Measurements from ENCODE around the gene LIMS2. TPM values are rescaled to one million over a fixed set of nuclear protein-coding genes. Genes with fewer than 3 reads are reported as not detected.

LIMS2 gene
- polyA plus RNA-seq, 1 experiment = 46.1 TPM

DNA sequence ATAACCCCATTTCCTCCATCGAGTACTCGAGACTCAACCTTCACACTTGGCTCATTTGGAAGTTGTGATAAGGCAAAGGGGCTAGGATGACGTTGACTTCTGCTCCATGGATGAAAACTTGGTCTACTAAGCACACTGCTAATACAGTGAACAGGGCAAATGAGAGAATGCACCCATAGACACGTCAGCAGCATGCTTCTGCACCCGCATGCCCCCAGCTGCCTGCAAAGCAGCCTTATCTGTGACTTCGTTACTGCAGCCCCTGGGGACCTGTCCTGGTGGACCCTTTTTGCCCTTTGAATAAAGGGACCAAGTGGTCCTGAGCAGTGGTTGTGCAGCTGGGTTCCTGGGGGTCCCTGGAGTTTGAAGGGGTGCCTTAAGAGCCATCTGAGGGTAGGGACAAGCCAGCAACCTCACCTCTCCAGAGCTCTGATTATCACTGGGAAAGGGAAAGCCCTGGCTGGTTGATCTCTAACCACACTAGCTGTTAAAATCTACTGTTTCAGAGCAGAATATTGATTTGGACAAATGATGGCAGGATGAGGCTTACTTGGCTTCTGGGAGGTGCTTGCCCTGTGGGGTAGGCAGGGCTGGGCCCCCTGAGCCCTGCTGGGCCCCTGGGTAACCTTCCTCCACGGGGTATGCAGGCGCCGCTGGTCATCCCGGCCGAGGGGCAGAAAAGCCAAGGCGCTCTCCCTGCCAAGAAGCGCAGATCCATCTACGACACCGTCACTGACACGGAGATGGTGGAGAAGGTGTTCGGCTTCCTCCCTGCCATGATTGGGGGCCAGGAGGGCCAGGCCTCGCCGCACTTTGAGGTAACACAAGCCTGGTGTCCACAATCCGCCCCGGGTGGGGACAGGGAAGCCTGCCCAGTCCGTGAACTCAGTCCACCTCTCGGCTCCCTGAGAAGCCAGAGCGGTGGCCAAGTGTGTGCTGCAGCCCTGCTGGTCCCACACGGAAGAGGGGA is 67.0 kb downstream of the LIMS2 start:
- ChIA-PET POLR2A (no interaction called here), CTCF (interaction anchor here (7.1 kb wide), 1 partner anchor 17 kb away, joined by 37 read pairs; no protein-coding TSS in a partner anchor)
- Histone ChIP-seq H3K4me3 (ENCODE audit: low read depth, low read length) (no peak overlapping the region), H3K27me3 (ENCODE audit: control insufficient read depth, insufficient read depth, low read length) (no peaks in the 10 kb centered on the region), H3K36me3 (ENCODE audit: control insufficient read depth, insufficient read depth, low read length) (no peaks in the 10 kb centered on the region)
- no peak for DNase-seq (ENCODE audit: low read depth)
- TF ChIP-seq CTCF (IDR thresholded peaks at IDR 0.05; ENCODE audit: insufficient read depth, low read depth, low read length) = no peak

- H3K4me3 ChIP-seq (ENCODE audit: low read depth, low read length) = no peak overlapping the region
- no peak for TF ChIP-seq CTCF (IDR thresholded peaks at IDR 0.05; ENCODE audit: insufficient read depth, low read depth, low read length)
- H3K27me3 ChIP-seq (ENCODE audit: control insufficient read depth, insufficient read depth, low read length) = no peaks in the 10 kb centered on the region
- CTCF ChIA-PET = interaction anchor here (7.1 kb wide), 1 partner anchor 16 kb away, joined by 37 read pairs; no protein-coding TSS in a partner anchor
- no peak for DNase-seq (ENCODE audit: low read depth)
- POLR2A ChIA-PET = no interaction called here
- H3K36me3 ChIP-seq (ENCODE audit: control insufficient read depth, insufficient read depth, low read length) = no peaks in the 10 kb centered on the region
Observed at GRCh38 chr2:127607399-127607908, 67.9 kb downstream of the LIMS2 start.

DNA sequence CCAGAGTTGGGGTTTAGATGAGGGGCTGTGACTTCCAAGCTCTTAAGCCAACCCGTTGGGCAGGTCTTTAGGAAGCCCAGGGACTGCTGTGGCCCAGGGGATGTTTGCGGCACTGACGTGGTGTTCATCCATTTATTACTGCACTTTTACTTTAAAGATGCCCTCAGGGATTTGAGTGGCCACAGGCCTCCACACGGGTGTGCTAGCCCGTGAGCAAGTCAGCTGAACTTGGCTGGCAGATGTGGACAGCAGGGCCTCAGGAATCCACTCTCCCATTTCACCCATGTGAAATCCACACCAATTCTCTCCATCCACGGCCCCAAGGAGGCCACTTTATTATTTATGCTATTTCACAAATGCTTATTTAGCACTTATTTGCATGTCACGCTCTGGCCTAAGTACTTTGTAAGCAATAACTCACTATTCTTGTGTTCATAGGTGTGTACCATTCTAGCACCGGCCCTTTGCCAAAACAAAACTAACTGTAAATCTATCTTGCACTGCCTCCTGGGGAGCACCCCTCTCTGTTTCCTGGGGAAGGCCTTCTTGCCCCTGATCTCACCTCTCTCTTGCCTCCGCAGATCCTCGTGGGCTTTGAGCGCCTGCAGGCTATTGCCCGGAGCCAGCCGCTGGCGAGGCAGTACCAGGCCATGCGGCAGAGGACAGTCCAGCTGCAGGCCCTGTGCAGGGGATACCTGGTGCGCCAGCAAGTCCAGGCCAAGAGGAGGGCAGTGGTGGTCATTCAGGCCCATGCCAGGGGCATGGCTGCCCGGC is 68.5 kb downstream of the LIMS2 start:
- Histone ChIP-seq H3K4me3 (ENCODE audit: low read depth, low read length) (no peak overlapping the region), H3K27me3 (ENCODE audit: control insufficient read depth, insufficient read depth, low read length) (no peaks in the 10 kb centered on the region), H3K36me3 (ENCODE audit: control insufficient read depth, insufficient read depth, low read length) (no peaks in the 10 kb centered on the region)
- POLR2A ChIA-PET = no interaction called here
- no peak for DNase-seq (ENCODE audit: low read depth)
- no peak for TF ChIP-seq CTCF (IDR thresholded peaks at IDR 0.05; ENCODE audit: insufficient read depth, low read depth, low read length)
- CTCF ChIA-PET = interaction anchor here (7.1 kb wide), 1 partner anchor 15 kb away, joined by 37 read pairs; no protein-coding TSS in a partner anchor

DNA sequence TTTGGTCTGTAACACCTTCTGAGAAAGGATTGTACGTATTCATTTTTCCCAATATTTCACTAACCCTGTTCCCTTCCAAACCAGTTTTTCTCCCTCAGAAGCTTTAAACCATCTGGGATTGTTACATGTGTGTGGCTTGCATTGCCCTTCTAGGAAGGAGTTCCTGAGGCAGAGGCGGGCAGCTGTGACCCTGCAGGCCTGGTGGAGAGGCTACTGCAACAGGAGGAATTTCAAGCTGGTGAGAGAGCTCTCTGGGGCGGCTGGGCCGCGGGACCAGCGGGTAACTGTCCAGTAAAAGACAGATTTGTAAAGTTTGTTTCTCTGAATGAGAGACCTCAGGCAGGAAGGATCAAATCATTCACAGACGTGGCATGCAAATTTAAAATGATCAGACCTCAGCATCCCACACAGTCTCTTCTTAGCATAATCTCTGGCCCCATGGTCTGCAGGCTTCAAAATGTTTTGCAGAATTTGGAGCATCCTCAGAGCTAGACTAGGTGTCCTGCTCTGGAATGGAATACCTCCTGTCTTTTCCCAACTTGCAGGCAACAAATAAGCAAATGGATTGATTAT is 69.6 kb downstream of the LIMS2 start:
- TF ChIP-seq CTCF (IDR thresholded peaks at IDR 0.05; ENCODE audit: insufficient read depth, low read depth, low read length) = no peak
- ChIA-PET POLR2A (no interaction called here), CTCF (interaction anchor here (7.1 kb wide), 1 partner anchor 14 kb away, joined by 37 read pairs; no protein-coding TSS in a partner anchor)
- no peak overlapping the region for H3K4me3 ChIP-seq (ENCODE audit: low read depth, low read length)
- H3K36me3 ChIP-seq (ENCODE audit: control insufficient read depth, insufficient read depth, low read length) = no peaks in the 10 kb centered on the region
- DNase-seq (ENCODE audit: low read depth) = no peak
- H3K27me3 ChIP-seq (ENCODE audit: control insufficient read depth, insufficient read depth, low read length) = no peaks in the 10 kb centered on the region

All from BJ (cell line).